HG02798 (cell line): ENCODE measurements around the gene MRPL51.

Experiments
- ATAC-seq: cut with Tn5 transposase; IDR thresholded peaks from one replicate; pipeline ENCODE4 v1.9.1; 2021; ENCODE audit warnings: mild to moderate bottlenecking; ENCODE audit not compliant: unreplicated experiment, poor library complexity

MRPL51 gene

GRCh38 chr12:6442836-6443235, 50.2 kb downstream of the MRPL51 start:
- no peak for ATAC-seq
